Measurements from ENCODE around the gene SRP68.

Gene SRP68

GRCh38 chr17:76107509-76107908 is 35.2 kb upstream of the SRP68 start:
- peak; percentile 23 for TF ChIP-seq CTCF (conservative IDR thresholded peaks at IDR 0.05; ENCODE audit: control insufficient read depth, insufficient read depth, low read depth, low read length)
- DNase-seq (ENCODE audit: low read depth), result peak; percentile 22
- H3K4me3 ChIP-seq (ENCODE audit: control insufficient read depth, low read depth, low read length), result no peak overlapping the region

DNA sequence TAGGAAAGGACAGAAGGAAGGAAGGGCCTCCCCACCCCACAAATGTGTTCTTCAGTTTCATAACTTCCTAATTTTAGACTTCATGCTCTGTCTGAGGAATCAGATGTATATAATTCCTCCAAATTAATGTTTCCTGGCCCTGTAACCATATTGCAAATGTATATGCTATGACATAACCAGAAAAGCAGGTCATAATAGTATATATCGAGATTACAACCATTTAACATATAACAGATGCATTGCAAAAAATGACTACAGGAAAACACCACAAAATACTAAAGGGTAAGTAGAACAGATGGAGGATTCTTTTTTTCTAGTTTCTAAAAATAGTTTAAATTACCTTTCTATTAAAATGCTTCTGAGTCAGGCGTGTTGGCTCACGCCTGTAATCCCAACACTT is 34.4 kb upstream of the SRP68 start:
- TF ChIP-seq CTCF (conservative IDR thresholded peaks at IDR 0.05; ENCODE audit: control insufficient read depth, insufficient read depth, low read depth, low read length), result no peak
- no peak for DNase-seq (ENCODE audit: low read depth)
- no peak overlapping the region for H3K4me3 ChIP-seq (ENCODE audit: control insufficient read depth, low read depth, low read length)

GRCh38 chr17:76104896-76105231 is 32.5 kb upstream of the SRP68 start:
- H3K4me3 ChIP-seq (ENCODE audit: control insufficient read depth, low read depth, low read length), result no peak overlapping the region
- TF ChIP-seq CTCF (conservative IDR thresholded peaks at IDR 0.05; ENCODE audit: control insufficient read depth, insufficient read depth, low read depth, low read length), result no peak
- no peak for DNase-seq (ENCODE audit: low read depth)

DNA sequence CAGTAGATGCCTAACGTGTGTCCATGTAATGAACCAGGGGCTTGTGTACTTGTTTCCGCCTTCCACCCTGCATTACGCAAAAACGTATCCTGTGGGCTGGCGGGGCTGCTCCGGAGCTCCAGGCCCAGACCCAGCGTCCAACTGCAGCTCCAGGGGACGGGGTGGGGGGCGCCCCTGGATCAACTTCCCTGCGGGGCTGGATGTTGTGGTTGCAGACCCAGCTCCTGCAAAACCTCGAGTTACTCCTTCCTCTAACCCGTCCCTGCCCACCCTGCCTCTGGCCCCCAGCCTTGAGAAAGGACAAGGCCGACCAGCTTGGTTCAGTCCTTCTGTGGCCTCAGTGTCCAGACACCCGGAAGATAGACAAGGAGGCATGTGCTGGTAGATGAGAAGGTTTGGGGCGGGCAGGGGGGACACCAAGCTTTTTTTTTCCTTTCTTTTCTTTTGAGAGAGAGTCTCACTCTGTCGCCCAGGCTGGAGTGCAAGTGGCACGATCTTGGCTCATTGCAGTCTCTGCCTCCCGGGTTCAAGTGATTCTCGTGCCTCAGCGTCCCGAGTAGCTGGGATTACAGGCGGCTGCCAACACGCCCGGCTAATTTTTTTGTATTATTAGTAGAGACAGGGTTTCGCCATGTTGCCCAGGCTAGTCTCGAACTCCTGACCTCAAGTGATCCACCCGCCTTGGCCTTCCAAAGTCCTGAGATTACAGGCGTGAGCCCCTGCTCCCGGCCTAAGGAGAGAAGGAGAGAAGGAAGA is 32.0 kb upstream of the SRP68 start:
- no peak for DNase-seq (ENCODE audit: low read depth)
- peak overlapping the region; percentile 89 for H3K4me3 ChIP-seq (ENCODE audit: control insufficient read depth, low read depth, low read length)
- no peak for TF ChIP-seq CTCF (conservative IDR thresholded peaks at IDR 0.05; ENCODE audit: control insufficient read depth, insufficient read depth, low read depth, low read length)

- TF ChIP-seq CTCF (conservative IDR thresholded peaks at IDR 0.05; ENCODE audit: control insufficient read depth, insufficient read depth, low read depth, low read length), result peak; percentile 9
- peak; percentile 88 for DNase-seq (ENCODE audit: low read depth)
- H3K4me3 ChIP-seq (ENCODE audit: control insufficient read depth, low read depth, low read length), result peak within 1 kb of the TSS; percentile 89
Measured at GRCh38 chr17:76103274-76104139, 31.2 kb upstream of the SRP68 start, which contains the start of gene EXOC7. TSS of gene EXOC7 (minus strand) at chr17:76103787. CDS start at chr17:76103692, 95 bp downstream.

DNA sequence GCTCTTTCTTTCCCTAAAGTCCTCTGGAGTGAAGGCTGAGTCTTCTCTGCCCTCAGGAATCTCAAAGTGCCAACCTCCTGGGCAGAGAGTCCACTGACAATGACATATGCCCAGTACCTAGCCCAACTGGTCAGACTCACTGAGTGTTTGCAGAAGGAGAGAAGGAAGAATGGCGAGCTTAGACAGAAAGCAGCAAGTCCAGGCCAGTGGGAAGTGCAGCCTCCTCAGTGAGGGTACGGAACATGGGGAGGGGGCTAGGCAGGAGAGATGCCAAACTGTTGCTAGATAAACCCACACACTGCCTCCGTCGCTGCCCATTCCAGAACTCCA is 30.6 kb upstream of the SRP68 start:
- H3K4me3 ChIP-seq (ENCODE audit: control insufficient read depth, low read depth, low read length), result peak overlapping the region; percentile 89
- no peak for TF ChIP-seq CTCF (conservative IDR thresholded peaks at IDR 0.05; ENCODE audit: control insufficient read depth, insufficient read depth, low read depth, low read length)
- no peak for DNase-seq (ENCODE audit: low read depth)

Data from fibroblast of mammary gland (primary cell).